ENCODE results near the gene FURIN. TPM values are rescaled to one million over a fixed set of nuclear protein-coding genes. Genes with fewer than 3 reads are reported as not detected.

The FURIN gene
- total RNA-seq, 1 donor from 2014 or later: 8.3 TPM

DNA sequence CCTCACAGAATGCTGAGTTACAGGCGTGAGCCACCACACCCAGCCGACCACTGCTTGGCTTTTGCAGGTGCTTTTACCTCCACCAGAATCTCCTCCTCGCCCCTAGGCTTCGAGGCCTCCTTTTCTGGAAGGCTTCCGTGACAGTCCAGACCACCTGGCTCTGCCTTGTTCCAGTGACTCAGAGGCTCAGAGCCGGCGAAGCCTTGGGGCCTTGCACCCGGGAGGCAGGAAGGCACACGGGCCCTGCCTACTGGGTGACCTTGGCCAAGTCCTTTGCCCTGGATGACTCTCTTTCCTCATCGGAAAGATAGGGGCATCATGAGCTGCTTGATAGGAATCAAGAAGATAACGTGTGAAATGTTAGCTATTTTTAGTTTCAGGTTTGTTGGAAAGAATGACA lies 31.3 kb upstream of the FURIN start:
- H3K4me3 ChIP-seq: no peak overlapping the region
- H3K27me3 Mint-ChIP-seq (ENCODE audit: insufficient read depth, low read depth): peaks cover 4% of the 10 kb centered on the region
- H3K4me1 Mint-ChIP-seq: peaks cover 36% of the 10 kb centered on the region
- no peaks in the 10 kb centered on the region for H3K9me3 Mint-ChIP-seq
- no peak overlapping the region for H3K27ac Mint-ChIP-seq
- H4K20me1 ChIP-seq (ENCODE audit: low read depth): no peaks in the 10 kb centered on the region
- no peak overlapping the region for H3K4me2 ChIP-seq
- no peak overlapping the region for H3K4me3 Mint-ChIP-seq
- H3K9ac ChIP-seq: no peak overlapping the region
- no peak overlapping the region for H2AFZ ChIP-seq (replicated peaks)
- peaks cover 24% of the 10 kb centered on the region for H3K4me1 ChIP-seq
- H3F3A ChIP-seq (ENCODE audit: low read depth): peaks cover 30% of the 10 kb centered on the region
- TF ChIP-seq CTCF (IDR thresholded peaks at IDR 0.05) (no peak), EZH2phosphoT487 (IDR thresholded peaks at IDR 0.05) (no peak), EZH2 (IDR thresholded peaks at IDR 0.05) (no peak)
- H3K27ac ChIP-seq: no peak overlapping the region
- H3K36me3 ChIP-seq: no peaks in the 10 kb centered on the region
- no peaks in the 10 kb centered on the region for H3K36me3 Mint-ChIP-seq
- DNase-seq (ENCODE audit: low spot score): no peak
- no peaks in the 10 kb centered on the region for H3K27me3 ChIP-seq
- no peaks in the 10 kb centered on the region for H3K79me2 ChIP-seq (ENCODE audit: low read depth)
- H3K9me3 ChIP-seq (ENCODE audit: low read depth): no peaks in the 10 kb centered on the region

GRCh38 chr15:90838139-90838538 lies 30.2 kb upstream of the FURIN start:
- no peaks in the 10 kb centered on the region for H3K36me3 Mint-ChIP-seq
- no peak for DNase-seq (ENCODE audit: low spot score)
- no peaks in the 10 kb centered on the region for H3K9me3 ChIP-seq (ENCODE audit: low read depth)
- H3K9ac ChIP-seq: no peak overlapping the region
- peaks cover 24% of the 10 kb centered on the region for H3K4me1 ChIP-seq
- H3K27ac ChIP-seq: no peak overlapping the region
- peaks cover 6% of the 10 kb centered on the region for H3K27me3 Mint-ChIP-seq (ENCODE audit: insufficient read depth, low read depth)
- no peak overlapping the region for H3K4me3 ChIP-seq
- H2AFZ ChIP-seq (replicated peaks): no peak overlapping the region
- H3K4me1 Mint-ChIP-seq: peaks cover 36% of the 10 kb centered on the region
- no peak overlapping the region for H3K4me2 ChIP-seq
- H3F3A ChIP-seq (ENCODE audit: low read depth): peaks cover 30% of the 10 kb centered on the region
- H4K20me1 ChIP-seq (ENCODE audit: low read depth): no peaks in the 10 kb centered on the region
- no peak overlapping the region for H3K4me3 Mint-ChIP-seq
- H3K27ac Mint-ChIP-seq: no peak overlapping the region
- no peaks in the 10 kb centered on the region for H3K27me3 ChIP-seq
- H3K36me3 ChIP-seq: no peaks in the 10 kb centered on the region
- no peaks in the 10 kb centered on the region for H3K9me3 Mint-ChIP-seq
- H3K79me2 ChIP-seq (ENCODE audit: low read depth): no peaks in the 10 kb centered on the region
- TF ChIP-seq EZH2 (IDR thresholded peaks at IDR 0.05): no peak
- no peak for TF ChIP-seq EZH2phosphoT487 (IDR thresholded peaks at IDR 0.05)
- no peak for TF ChIP-seq CTCF (IDR thresholded peaks at IDR 0.05)

- Histone ChIP-seq H4K20me1 (ENCODE audit: low read depth) (no peaks in the 10 kb centered on the region), H3F3A (ENCODE audit: low read depth) (peaks cover 30% of the 10 kb centered on the region), H3K4me3 (no peak overlapping the region), H3K36me3 (no peaks in the 10 kb centered on the region), H3K9me3 (ENCODE audit: low read depth) (no peaks in the 10 kb centered on the region), H3K4me1 (peaks cover 24% of the 10 kb centered on the region), H3K4me2 (no peak overlapping the region), H3K27ac (no peak overlapping the region), H3K79me2 (ENCODE audit: low read depth) (no peaks in the 10 kb centered on the region), H3K9ac (no peak overlapping the region), H3K27me3 (no peaks in the 10 kb centered on the region), H2AFZ (replicated peaks) (no peak overlapping the region)
- no peak for DNase-seq (ENCODE audit: low spot score)
- Mint-ChIP-seq H3K9me3 (no peaks in the 10 kb centered on the region), H3K4me1 (peaks cover 36% of the 10 kb centered on the region), H3K27me3 (ENCODE audit: insufficient read depth, low read depth) (peaks cover 6% of the 10 kb centered on the region), H3K4me3 (no peak overlapping the region), H3K27ac (no peak overlapping the region), H3K36me3 (no peaks in the 10 kb centered on the region)
- no peak for TF ChIP-seq EZH2 (IDR thresholded peaks at IDR 0.05)
- no peak for TF ChIP-seq CTCF (IDR thresholded peaks at IDR 0.05)
- TF ChIP-seq EZH2phosphoT487 (IDR thresholded peaks at IDR 0.05): no peak
These were observed 29.8 kb upstream of the FURIN start for GRCh38 chr15:90838544-90838943.
